HepG2 (cell line): ENCODE data around the gene PKP3. TPM values are rescaled to one million over a fixed set of nuclear protein-coding genes. Genes with fewer than 3 reads are reported as not detected.
A peak's percentile ranks its signal among the peaks of the same experiment; 100 is the strongest.

Experiments
- AGO1 ChIP-seq: fragments of 200-400 bp; formaldehyde crosslinking; IDR thresholded peaks from 2 replicates; pipeline ENCODE4 v1.6.1; 2017; ENCODE audit warnings: mild to moderate bottlenecking, low read depth, low read length, moderate library complexity; ENCODE audit not compliant: poor library complexity, severe bottlenecking
- BHLHE40 ChIP-seq: IDR thresholded peaks from 2 replicates; pipeline ENCODE4 v1.6.1; 2011; ENCODE audit warnings: low read length, improper control_type of control experiment
- HNF4G ChIP-seq, 2 experiments: sonication (generic) in 1 of 2; formaldehyde crosslinking in 1 of 2; IDR thresholded peaks; 2 replicates each; pipeline versions ENCODE4 v1.4.0 to v1.6.1; 2011 to 2020; ENCODE audit warnings: borderline replicate concordance in 2 of 2, low read depth in 2 of 2, mild to moderate bottlenecking in 2 of 2, low read length in 1 of 2, missing genetic modification reagents in 1 of 2, moderate library complexity in 1 of 2
- ZNF253 ChIP-seq: sonication (generic); formaldehyde crosslinking; IDR thresholded peaks from 2 replicates; pipeline ENCODE4 v1.8.0; 2022; ENCODE audit warnings: mild to moderate bottlenecking, missing genetic modification reagents, borderline replicate concordance
- ZNF263 ChIP-seq: sonication (generic); formaldehyde crosslinking; IDR thresholded peaks from 2 replicates; pipeline ENCODE4 v1.4.0; 2020; ENCODE audit warnings: missing genetic modification reagents
- ZNF772 ChIP-seq: sonication (generic); formaldehyde crosslinking; IDR thresholded peaks from 2 replicates; pipeline ENCODE4 v1.5.0; 2020; ENCODE audit warnings: mild to moderate bottlenecking, missing genetic modification reagents
- polyA plus RNA-seq, 8 experiments: library from polyadenylated mRNA; depleted of rRNA in 3 of 8; stranded (reverse) in 7 of 8; unstranded in 1 of 8; fragments of >200 nt; fragmentation: Illumina TruSeq in 4 of 8; extraction: Trizol in 4 of 8; gene quantifications; 2 replicates each; pipeline versions ENCODE4 v1.2.1 to v1.2.3, GENCODE V29; 2011 to 2016; ENCODE audit warnings: low read depth in 4 of 8, missing spikeins in 1 of 8, mixed read lengths in 1 of 8; ENCODE audit not compliant: insufficient read depth in 1 of 8
- total RNA-seq, 5 experiments: library from RNA; depleted of rRNA; stranded (reverse); fragments of >200 nt; fragmentation: Illumina TruSeq; extraction: Trizol; gene quantifications; 2 replicates each; pipeline ENCODE4 v1.2.3, GENCODE V29; 2016; ENCODE audit warnings: low read depth in 1 of 5
- TF ChIP-seq, protein P1 (sequence below): sonication (generic); formaldehyde crosslinking; IDR thresholded peaks from 2 replicates; pipeline ENCODE4 v1.4.0; 2020; ENCODE audit warnings: missing genetic modification reagents
- TF ChIP-seq, protein P2 (sequence below): sonication (generic); formaldehyde crosslinking; IDR thresholded peaks from 2 replicates; pipeline ENCODE4 v1.5.0; 2020; ENCODE audit warnings: missing genetic modification reagents
- TF ChIP-seq, protein P3 (sequence below): sonication (generic); formaldehyde crosslinking; IDR thresholded peaks from 2 replicates; pipeline ENCODE4 v1.8.0; 2022; ENCODE audit warnings: mild to moderate bottlenecking, missing genetic modification reagents; ENCODE audit not compliant: insufficient replicate concordance
- TF ChIP-seq, protein P4 (sequence below), 2 experiments: fragments of 450-650 bp in 1 of 2; sonication (generic) in 1 of 2; formaldehyde crosslinking in 1 of 2; IDR thresholded peaks; 2 replicates each; pipeline versions ENCODE4 v1.6.1 to v1.8.0; 2016 to 2022; ENCODE audit warnings: antibody characterized with exemption in 1 of 2, mild to moderate bottlenecking in 1 of 2, missing genetic modification reagents in 1 of 2

PKP3 gene
- total and polyA plus RNA-seq, 2 of the 13 experiments (the other 11 are each of a cell fraction or from before 2014, with no cell fraction given), result 18.0 to 28.7 TPM

DNA sequence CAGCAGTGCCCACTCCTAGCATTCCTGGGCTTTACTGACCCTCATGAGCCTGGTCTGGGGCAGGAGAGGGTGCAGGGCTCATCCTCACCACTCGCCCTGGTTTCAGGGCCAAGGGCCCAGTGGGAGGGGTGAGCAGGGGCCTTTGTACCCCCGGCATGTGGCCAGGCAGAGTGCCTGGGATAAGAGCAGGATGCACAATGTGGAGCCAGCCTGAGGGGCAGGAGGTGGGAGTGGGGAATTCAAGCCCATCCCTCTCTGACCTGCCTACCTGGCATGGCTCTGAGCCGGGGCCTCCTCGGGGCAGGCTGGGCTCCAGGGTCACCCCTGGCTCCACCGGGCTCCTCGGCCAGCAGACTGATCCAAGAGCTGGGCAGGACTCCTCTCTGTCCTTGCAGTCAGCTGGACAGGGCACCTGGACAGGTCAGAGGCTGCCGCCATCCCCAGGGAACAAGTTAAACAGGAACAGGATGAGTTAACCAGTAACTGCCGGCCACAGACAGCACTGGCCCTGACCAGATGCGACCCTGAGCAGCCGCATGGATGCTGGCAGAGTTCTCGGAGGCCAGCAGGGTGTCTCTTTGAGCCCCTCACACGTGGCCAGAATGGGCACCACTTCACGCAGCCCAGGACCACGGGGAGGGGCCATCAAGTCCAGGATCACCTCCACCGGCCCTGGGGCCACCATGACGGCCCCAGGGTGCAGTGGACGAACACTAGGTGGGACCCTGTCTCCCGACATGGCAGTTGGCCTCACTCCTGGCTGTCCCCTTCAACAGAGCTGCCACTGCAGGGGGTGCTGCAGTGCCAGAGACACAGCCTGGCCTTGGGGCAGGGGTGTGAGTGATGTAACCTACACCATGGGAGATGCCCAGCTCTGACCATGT, 15.8 kb downstream of the PKP3 start (continued):
- TF ChIP-seq, protein P1, sequence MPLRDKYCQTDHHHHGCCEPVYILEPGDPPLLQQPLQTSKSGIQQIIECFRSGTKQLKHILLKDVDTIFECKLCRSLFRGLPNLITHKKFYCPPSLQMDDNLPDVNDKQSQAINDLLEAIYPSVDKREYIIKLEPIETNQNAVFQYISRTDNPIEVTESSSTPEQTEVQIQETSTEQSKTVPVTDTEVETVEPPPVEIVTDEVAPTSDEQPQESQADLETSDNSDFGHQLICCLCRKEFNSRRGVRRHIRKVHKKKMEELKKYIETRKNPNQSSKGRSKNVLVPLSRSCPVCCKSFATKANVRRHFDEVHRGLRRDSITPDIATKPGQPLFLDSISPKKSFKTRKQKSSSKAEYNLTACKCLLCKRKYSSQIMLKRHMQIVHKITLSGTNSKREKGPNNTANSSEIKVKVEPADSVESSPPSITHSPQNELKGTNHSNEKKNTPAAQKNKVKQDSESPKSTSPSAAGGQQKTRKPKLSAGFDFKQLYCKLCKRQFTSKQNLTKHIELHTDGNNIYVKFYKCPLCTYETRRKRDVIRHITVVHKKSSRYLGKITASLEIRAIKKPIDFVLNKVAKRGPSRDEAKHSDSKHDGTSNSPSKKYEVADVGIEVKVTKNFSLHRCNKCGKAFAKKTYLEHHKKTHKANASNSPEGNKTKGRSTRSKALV (CRISPR knock-in tag), result peak; percentile 78
- TF ChIP-seq HNF4G (IDR thresholded peaks at IDR 0.05; ENCODE audit: borderline replicate concordance, low read depth, low read length) (peak; percentile 49; the same call in 1 of the 2 replicates), HNF4G (CRISPR knock-in tag; IDR thresholded peaks at IDR 0.05; ENCODE audit: borderline replicate concordance, low read depth) (peak; percentile 58; the same call in 1 of the 2 replicates), BHLHE40 (no peak), ZNF263 (peak; percentile 36; the same call in 1 of the 2 replicates), AGO1 (no peak), ZNF772 (CRISPR knock-in tag) (peak; percentile 72), ZNF253 (CRISPR knock-in tag) (no peak; the same call in 1 of the 2 replicates)
- TF ChIP-seq, protein P2, sequence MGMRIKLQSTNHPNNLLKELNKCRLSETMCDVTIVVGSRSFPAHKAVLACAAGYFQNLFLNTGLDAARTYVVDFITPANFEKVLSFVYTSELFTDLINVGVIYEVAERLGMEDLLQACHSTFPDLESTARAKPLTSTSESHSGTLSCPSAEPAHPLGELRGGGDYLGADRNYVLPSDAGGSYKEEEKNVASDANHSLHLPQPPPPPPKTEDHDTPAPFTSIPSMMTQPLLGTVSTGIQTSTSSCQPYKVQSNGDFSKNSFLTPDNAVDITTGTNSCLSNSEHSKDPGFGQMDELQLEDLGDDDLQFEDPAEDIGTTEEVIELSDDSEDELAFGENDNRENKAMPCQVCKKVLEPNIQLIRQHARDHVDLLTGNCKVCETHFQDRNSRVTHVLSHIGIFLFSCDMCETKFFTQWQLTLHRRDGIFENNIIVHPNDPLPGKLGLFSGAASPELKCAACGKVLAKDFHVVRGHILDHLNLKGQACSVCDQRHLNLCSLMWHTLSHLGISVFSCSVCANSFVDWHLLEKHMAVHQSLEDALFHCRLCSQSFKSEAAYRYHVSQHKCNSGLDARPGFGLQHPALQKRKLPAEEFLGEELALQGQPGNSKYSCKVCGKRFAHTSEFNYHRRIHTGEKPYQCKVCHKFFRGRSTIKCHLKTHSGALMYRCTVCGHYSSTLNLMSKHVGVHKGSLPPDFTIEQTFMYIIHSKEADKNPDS (CRISPR knock-in tag), result no peak
- TF ChIP-seq, protein P3, sequence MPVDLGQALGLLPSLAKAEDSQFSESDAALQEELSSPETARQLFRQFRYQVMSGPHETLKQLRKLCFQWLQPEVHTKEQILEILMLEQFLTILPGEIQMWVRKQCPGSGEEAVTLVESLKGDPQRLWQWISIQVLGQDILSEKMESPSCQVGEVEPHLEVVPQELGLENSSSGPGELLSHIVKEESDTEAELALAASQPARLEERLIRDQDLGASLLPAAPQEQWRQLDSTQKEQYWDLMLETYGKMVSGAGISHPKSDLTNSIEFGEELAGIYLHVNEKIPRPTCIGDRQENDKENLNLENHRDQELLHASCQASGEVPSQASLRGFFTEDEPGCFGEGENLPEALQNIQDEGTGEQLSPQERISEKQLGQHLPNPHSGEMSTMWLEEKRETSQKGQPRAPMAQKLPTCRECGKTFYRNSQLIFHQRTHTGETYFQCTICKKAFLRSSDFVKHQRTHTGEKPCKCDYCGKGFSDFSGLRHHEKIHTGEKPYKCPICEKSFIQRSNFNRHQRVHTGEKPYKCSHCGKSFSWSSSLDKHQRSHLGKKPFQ, result peak; percentile 65
- TF ChIP-seq, protein P4, sequence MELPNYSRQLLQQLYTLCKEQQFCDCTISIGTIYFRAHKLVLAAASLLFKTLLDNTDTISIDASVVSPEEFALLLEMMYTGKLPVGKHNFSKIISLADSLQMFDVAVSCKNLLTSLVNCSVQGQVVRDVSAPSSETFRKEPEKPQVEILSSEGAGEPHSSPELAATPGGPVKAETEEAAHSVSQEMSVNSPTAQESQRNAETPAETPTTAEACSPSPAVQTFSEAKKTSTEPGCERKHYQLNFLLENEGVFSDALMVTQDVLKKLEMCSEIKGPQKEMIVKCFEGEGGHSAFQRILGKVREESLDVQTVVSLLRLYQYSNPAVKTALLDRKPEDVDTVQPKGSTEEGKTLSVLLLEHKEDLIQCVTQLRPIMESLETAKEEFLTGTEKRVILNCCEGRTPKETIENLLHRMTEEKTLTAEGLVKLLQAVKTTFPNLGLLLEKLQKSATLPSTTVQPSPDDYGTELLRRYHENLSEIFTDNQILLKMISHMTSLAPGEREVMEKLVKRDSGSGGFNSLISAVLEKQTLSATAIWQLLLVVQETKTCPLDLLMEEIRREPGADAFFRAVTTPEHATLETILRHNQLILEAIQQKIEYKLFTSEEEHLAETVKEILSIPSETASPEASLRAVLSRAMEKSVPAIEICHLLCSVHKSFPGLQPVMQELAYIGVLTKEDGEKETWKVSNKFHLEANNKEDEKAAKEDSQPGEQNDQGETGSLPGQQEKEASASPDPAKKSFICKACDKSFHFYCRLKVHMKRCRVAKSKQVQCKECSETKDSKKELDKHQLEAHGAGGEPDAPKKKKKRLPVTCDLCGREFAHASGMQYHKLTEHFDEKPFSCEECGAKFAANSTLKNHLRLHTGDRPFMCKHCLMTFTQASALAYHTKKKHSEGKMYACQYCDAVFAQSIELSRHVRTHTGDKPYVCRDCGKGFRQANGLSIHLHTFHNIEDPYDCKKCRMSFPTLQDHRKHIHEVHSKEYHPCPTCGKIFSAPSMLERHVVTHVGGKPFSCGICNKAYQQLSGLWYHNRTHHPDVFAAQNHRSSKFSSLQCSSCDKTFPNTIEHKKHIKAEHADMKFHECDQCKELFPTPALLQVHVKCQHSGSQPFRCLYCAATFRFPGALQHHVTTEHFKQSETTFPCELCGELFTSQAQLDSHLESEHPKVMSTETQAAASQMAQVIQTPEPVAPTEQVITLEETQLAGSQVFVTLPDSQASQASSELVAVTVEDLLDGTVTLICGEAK (IDR thresholded peaks at IDR 0.05), result no peak
- TF ChIP-seq, protein P4 (CRISPR knock-in tag; IDR thresholded peaks at IDR 0.05), result no peak; the same call in none of the 2 replicates
